HFF-Myc (cell line): Measurements from ENCODE around the gene RILPL1.
"Not testable (repeated sequence)": the region's sequence is repeated elsewhere in the genome, so short reads cannot be mapped to it uniquely, and the experiment has no call there.

Source experiments
- DNase-seq: peaks from one replicate; pipeline ENCODE4 v3.0.0-alpha.2; 2011; ENCODE audit warnings: low read depth; ENCODE audit errors: extremely low read depth
- H3K4me3 ChIP-seq: replicated peaks from 2 replicates; pipeline ENCODE4 v1.5.1; 2011; ENCODE audit warnings: low read depth, mild to moderate bottlenecking, control low read depth, low read length
- TF ChIP-seq, protein P1 (sequence below): IDR thresholded peaks from 2 replicates; pipeline ENCODE4 v1.5.1; 2012; ENCODE audit warnings: mild to moderate bottlenecking, low read depth, low read length, control low read depth; ENCODE audit errors: missing control alignments

Gene RILPL1

DNA sequence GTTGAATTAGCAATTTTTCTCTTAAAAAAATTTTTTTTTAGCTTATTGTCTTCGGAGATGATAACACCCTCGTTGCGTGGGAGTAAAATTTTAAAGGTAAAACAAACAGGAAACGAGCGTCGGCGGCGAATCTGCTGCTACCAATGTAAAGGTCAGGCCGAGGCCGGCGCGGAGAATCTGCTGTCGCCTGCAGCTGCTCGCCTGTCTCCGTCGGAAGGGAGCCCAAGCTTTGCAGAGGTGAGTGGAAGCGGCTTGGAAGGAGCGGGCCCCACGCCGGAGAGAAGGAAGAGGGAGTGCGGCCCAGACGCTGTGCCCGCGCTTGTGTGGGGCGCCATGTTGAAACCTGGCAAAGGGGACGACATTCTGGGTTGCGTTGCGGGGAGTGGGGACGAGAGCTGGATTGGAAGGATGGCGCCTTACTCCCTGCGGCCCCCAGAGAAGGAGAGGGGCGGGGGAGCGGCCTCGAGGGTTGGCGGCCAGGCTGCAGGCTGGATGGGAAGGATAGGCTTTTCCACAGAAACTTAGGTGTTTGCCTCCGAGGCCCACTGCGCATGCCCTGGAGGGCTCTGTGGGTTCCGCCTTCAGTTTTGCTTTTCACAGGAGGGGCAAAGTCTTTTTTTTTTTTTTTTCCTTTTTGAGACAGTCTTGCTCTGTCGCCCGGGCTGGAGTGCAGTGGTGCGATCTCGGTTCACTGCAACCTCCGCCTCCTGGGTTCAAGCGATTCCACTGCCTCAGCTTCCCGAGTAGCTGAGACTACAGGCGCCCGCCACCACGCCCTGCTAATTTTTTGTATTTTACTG, 75.3 kb downstream of the RILPL1 start, which contains the start of gene SNRNP35:
TSS of gene SNRNP35 (plus strand) at position 160 of the 800 bp plus-strand sequence. CDS start 7,402 bp downstream, outside the sequence.
- peak within 1 kb of the TSS; percentile 68 for H3K4me3 ChIP-seq
- DNase-seq, result peak; percentile 61

DNA sequence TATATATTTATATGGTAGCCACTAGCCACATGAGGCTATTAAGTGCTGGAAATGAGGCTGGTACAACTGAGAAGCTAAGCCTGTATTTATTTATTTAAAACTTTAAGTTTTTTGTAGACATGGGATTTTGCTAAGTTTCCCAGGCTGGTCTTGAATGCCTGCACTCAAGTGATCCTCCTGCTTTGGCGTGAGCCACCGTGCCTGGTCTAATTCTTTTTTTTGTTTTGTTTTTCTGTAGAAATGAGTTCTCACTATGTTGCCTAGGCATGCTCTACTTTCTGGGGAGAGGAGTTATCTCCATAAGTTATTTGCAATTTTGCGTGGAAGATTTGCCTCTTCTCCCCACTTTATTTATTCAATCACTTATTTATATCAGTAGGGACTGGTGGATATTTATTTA, 80.4 kb downstream of the RILPL1 start:
- H3K4me3 ChIP-seq, result no peak overlapping the region

More for the DNA sequence above, 75.3 kb downstream of the RILPL1 start, which contains the start of gene SNRNP35:
- TF ChIP-seq, protein P1, sequence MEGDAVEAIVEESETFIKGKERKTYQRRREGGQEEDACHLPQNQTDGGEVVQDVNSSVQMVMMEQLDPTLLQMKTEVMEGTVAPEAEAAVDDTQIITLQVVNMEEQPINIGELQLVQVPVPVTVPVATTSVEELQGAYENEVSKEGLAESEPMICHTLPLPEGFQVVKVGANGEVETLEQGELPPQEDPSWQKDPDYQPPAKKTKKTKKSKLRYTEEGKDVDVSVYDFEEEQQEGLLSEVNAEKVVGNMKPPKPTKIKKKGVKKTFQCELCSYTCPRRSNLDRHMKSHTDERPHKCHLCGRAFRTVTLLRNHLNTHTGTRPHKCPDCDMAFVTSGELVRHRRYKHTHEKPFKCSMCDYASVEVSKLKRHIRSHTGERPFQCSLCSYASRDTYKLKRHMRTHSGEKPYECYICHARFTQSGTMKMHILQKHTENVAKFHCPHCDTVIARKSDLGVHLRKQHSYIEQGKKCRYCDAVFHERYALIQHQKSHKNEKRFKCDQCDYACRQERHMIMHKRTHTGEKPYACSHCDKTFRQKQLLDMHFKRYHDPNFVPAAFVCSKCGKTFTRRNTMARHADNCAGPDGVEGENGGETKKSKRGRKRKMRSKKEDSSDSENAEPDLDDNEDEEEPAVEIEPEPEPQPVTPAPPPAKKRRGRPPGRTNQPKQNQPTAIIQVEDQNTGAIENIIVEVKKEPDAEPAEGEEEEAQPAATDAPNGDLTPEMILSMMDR, result no peak

DNA sequence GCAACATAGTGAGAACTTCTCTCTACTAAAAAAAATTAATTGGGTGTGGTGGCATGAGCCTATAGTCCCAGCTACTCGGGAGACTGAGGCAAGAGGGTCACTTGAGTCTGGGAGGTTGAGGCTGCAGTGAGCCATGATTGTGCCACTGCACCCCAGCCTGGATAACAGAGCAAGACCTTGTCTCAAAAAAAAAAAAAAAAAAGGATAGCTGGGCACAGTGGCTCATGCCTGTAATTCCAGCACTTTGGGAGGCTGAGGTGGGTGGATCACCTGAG, 81.3 kb downstream of the RILPL1 start:
- not testable (repeated sequence) for DNase-seq, H3K4me3 ChIP-seq

More for the DNA sequence above, 80.4 kb downstream of the RILPL1 start:
- TF ChIP-seq, protein P1, result no peak
- DNase-seq, result no peak

DNA sequence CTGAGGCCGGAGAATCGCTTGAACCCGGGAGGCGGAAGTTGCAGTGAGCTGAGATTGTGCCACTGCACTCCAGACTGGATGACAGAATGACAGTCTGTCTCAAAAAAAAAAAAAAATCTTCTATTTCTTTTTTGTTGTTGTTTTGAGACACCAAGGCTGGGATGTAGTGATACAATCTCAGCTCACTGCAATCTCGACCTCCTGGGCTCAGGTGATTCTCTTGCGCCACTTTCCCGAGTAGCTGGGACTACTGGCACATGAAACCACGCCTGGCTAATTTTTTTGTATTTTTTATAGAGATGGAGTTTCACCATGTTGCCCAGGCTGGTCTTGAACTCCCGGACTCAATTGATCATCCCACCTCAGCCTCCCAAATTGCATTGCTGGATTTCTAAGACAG, 82.9 kb downstream of the RILPL1 start:
- no peak overlapping the region for H3K4me3 ChIP-seq
- no peak for DNase-seq
- TF ChIP-seq, protein P1, result no peak

DNA sequence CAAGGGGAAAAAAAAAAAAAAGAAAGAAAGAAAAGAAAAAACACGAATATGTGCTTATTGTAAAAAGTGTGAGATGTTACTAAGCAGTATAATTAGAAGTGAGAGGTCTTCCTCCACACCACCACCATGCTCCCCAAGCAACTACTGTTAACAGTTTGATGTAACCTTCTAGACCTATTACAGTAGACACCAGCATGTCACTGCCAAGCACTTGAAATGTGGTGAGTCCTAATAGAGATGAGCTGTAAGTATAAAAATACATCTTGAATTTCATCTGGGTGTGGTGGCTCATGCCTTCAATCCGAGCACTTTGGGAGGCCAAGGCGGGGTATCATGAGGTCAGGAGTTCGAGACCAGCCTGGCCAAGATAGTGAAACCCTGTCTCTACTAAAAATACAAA, 83.7 kb downstream of the RILPL1 start:
- no peak overlapping the region for H3K4me3 ChIP-seq
- no peak for DNase-seq
- TF ChIP-seq, protein P1, result no peak

DNA sequence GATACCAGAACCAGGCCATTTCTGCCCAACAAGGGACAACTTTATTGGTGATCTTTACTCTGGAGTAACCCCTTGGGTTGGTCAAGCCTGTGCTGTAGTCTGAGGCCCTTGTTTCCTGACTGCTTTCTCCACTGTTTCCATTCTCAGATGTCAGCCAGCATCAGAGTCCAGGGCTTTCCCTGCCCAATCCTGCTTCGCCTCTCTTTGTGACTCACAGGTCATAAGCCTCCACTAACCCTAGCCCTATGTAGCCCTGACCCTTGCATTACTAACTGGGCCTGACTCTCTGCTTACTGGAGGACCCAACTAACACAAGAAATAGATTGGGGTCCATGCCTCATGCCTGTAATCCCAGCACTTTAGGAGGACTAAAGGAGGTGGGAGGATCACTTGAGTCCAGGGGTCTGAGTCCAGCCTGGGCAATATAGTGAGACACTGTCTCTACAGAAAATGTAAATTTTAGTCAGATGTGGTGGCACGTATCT, 84.2 kb downstream of the RILPL1 start:
- H3K4me3 ChIP-seq, result no peak overlapping the region

DNA sequence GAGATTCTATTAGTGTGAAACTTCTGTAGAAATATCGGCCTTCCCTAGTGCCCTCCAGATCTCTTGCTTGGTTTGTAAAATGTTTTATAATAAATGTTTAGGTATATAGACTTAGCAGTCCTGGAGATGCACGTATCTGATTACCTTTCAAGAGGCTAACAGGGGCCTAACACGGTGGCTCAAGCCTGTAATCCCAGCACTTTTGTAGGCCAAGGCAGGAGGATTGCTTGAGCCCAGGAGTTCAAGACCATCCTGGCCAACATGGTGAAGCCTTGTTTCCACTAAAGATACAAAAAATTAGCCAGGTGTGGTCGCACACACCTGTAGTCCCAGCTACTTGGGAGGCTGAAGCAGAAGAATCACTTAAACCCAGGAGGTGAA, 87.2 kb downstream of the RILPL1 start:
- DNase-seq, result no peak
- TF ChIP-seq, protein P1, result no peak
- H3K4me3 ChIP-seq, result no peak overlapping the region

More for the DNA sequence above, 84.2 kb downstream of the RILPL1 start:
- DNase-seq, result no peak
- TF ChIP-seq, protein P1, result no peak
